Measurements from ENCODE around the gene SEL1L3.
A peak's percentile ranks its signal among the peaks of the same experiment; 100 is the strongest.

Gene SEL1L3

DNA sequence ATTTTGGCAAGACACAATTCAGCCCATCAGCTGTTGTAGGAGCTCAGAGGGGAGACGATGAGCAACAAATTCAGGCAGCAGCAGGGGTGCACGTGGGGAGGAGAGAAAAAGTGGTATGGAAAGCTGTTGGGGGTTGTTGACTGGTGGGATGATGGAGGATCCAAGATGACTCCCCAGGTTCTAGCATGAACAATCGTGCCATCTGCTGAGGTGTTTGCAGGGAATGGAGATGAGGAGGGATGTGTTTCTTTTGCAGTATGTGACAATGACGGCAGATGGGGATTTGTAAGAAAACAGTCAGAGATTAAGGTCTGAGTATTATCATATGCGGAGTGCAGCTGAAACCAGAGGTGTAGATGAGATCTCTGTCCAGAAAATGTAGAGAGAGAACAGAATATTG lies 63.3 kb downstream of the SEL1L3 start:
- no peak for DNase-seq (ENCODE audit: extremely low spot score, insufficient read length, low read depth)
- no peak for FAIRE-seq

DNA sequence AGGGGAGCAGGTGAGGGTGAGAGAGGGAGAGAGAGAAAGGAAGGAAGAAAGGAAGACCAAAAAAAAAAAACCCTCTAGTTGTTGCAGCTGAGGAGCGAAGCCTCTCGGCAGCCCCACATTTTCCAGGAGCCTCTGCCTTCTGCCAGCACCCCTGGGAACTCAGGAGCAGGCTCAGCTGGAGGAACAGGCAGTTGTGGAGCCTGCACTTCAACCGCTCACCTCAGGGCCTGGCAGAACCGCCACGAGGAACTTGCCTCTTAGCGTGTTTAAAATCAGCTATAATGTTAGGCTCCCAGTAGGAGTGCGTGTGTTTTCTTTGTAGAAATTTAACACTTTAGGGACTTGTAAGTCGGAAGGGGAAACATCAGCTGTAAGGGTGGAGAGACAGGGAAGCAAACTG lies 65.7 kb downstream of the SEL1L3 start:
- no peak for FAIRE-seq
- no peak for DNase-seq (ENCODE audit: extremely low spot score, insufficient read length, low read depth)

- no peak for DNase-seq (ENCODE audit: extremely low spot score, insufficient read length, low read depth)
- FAIRE-seq: no peak
These were observed 67.0 kb downstream of the SEL1L3 start for GRCh38 chr4:25795566-25796454.

- FAIRE-seq: no peak
These were observed 67.7 kb downstream of the SEL1L3 start for GRCh38 chr4:25795091-25795490.

GRCh38 chr4:25792876-25793275 lies 69.9 kb downstream of the SEL1L3 start:
- no peak for FAIRE-seq
- no peak for DNase-seq (ENCODE audit: extremely low spot score, insufficient read length, low read depth)

More at GRCh38 chr4:25795091-25795490, 67.7 kb downstream of the SEL1L3 start:
- DNase-seq (ENCODE audit: extremely low spot score, insufficient read length, low read depth): no peak

DNA sequence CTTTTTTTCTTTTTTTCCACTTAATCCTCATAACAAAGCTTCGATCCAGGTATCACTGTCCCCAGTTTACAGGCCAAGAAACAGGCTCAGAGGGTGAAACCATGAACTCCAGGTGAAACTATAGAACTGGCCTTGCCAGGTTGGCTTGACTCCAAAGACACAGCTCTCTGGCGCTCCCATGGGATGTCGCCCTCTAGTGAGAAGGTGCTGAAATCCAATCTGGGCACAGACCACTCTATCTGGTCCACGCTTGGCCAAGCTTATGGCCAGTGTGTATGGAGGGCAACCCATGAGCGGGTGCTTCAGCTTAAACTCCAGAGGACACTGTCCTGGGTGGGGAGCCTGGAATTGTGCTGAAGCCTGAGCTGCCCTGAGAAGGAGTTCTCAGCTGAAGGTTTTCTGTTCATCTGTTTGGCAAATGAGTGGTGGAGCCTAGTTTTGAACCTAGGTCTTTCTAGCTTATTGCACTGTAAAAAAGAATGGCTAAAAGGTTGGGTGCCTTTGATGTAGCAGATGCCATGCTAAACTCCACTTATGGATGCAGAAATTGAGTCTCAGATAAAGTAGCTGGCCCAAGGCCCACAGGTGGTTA lies 70.5 kb downstream of the SEL1L3 start:
- DNase-seq (ENCODE audit: extremely low spot score, insufficient read length, low read depth): no peak
- FAIRE-seq: peak; percentile 12

GRCh38 chr4:25790024-25790423 lies 72.8 kb downstream of the SEL1L3 start:
- DNase-seq (ENCODE audit: extremely low spot score, insufficient read length, low read depth) (no peak), FAIRE-seq (no peak)

DNA sequence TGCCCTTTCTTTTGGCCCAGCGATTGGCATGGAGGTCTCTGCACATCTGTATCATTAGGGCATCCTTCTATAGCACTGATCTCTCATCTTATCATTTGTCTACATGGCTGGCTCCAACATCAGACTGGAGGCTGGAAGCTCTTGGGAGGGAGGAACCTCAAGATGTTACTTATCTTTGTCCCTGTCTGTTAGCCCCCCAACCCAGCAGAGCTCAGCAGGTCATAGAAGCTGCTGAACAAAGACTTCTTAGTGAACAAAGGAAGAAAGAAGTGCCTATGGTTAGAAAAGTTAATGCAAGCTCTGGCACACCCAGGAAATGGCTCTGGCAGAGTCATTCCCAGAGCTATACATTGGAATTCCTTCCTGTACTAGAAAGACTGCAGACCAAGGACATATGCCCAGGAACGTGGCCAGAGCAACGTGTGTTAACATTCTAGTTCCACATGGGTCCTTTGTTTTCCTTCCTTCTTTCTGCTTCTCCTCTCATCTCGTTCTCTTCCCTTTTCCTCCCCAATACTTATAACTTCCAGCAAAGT lies 74.0 kb downstream of the SEL1L3 start:
- FAIRE-seq (no peak), DNase-seq (ENCODE audit: extremely low spot score, insufficient read length, low read depth) (no peak)

DNA sequence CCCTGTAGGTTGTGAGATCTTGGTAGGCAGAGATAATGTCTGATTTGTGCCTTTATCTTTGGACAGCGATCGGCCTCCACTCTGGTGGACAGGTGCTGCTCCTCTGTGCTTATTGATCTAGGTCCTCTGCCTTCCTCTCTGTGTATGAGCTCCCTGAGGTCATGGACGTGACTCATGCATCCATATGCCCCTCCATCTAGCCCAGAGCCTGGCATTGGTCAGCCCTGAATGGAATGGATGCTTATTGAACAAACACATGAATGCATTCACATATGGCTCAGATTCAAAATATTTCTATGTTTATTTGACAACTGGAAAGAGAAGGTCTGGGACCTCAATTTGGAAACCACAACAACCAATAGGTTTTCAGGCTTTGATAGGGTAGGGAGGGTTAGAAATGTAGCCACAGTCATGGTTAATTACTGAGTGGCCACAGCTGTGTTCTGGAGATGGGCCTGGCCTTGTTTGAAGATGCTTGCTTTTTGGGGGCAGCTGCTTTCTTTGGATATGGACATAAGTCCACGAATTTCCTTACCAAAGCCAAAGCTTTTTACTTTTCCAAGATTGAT lies 76.2 kb downstream of the SEL1L3 start:
- FAIRE-seq (no peak), DNase-seq (ENCODE audit: extremely low spot score, insufficient read length, low read depth) (no peak)

DNA sequence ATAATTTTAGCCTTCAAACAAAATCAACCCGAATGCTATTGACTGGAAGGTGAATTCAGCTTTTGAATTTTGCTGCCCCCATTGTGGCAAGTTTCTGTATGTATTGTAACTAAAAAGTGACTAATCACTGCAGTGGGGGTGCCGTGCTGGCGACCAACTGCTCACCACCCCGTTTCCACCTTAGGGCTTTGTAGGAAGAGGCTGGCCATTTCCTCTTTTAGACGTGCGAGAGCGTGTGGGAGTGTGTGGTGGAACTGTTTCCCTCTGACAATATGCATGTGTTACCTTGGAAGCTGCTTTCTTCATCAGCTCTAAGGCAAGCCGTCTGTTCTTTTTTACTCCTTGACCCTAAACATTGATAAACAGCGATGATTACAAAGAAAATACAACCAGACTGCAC lies 78.8 kb downstream of the SEL1L3 start:
- no peak for DNase-seq (ENCODE audit: extremely low spot score, insufficient read length, low read depth)
- FAIRE-seq: no peak

GRCh38 chr4:25783126-25783525 lies 79.7 kb downstream of the SEL1L3 start:
- FAIRE-seq (no peak), DNase-seq (ENCODE audit: extremely low spot score, insufficient read length, low read depth) (no peak)

DNA sequence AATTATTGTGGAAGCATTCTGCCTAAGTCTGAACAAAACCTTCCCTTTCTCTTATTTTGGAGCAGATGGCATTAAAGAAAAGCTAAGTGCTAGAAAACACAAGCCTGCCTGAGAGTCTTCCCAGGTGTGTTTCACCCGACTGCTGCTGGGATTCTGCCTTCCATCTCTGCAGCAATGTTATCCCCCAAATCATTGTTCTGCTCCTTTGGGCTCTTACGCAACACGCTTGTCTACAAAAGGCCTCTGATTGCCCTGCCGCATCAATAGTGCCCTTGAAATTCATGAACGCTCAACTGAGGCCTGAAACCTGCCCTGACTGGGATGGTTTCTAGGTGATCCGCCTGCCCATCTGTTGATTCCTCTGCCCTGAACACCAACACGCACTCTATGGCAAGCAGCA lies 80.3 kb downstream of the SEL1L3 start:
- FAIRE-seq: no peak
- DNase-seq (ENCODE audit: extremely low spot score, insufficient read length, low read depth): no peak

DNA sequence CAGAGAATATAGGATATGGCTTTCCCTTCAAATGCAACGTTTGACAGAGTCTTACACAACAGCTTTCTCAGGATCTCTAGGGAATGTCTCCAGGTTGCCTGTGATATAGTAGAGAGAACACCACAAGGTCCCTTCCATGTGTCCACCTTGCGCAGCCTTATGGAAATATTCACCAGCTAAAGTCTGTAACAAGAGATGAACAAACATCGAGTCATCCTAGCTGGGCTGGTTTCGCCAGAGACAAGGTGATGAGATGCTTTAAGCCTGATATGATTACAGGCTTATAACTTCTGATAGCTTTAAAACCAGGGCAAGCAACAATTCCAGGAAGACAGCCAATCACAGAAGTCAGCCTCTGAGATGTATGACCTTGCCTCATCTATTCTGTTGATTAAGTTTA lies 83.8 kb downstream of the SEL1L3 start:
- no peak for DNase-seq (ENCODE audit: extremely low spot score, insufficient read length, low read depth)

GRCh38 chr4:25776795-25777194 lies 86.0 kb downstream of the SEL1L3 start:
- no peak for FAIRE-seq
- no peak for DNase-seq (ENCODE audit: extremely low spot score, insufficient read length, low read depth)

More for the DNA sequence above, 83.8 kb downstream of the SEL1L3 start:
- FAIRE-seq: no peak

DNA sequence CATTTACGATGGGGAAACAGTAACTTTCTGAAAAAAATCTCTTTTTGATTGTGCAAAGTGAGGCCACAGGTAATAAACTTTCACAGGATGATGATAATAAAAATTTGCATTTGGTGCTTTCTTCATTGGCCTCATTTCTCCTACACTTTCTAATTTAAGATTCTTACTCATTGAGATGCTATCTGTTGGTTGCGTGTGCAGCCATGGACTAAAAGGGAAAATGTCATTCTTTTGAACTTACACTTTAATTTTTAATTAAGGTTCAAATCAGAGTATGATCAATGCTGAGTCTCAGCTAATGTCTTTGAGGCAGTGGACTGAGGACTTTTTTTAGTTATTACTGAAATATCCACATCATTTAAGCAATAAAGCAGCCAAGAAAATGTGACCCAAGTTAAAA lies 87.6 kb downstream of the SEL1L3 start:
- FAIRE-seq: no peak
- DNase-seq (ENCODE audit: extremely low spot score, insufficient read length, low read depth): no peak

GRCh38 chr4:25773358-25773757 lies 89.4 kb downstream of the SEL1L3 start:
- FAIRE-seq (no peak), DNase-seq (ENCODE audit: extremely low spot score, insufficient read length, low read depth) (no peak)

- FAIRE-seq (no peak), DNase-seq (ENCODE audit: extremely low spot score, insufficient read length, low read depth) (no peak)
These were observed 91.1 kb downstream of the SEL1L3 start for GRCh38 chr4:25771672-25772071.

GRCh38 chr4:25770847-25771246 lies 91.9 kb downstream of the SEL1L3 start:
- DNase-seq (ENCODE audit: extremely low spot score, insufficient read length, low read depth): no peak
- FAIRE-seq: no peak

DNA sequence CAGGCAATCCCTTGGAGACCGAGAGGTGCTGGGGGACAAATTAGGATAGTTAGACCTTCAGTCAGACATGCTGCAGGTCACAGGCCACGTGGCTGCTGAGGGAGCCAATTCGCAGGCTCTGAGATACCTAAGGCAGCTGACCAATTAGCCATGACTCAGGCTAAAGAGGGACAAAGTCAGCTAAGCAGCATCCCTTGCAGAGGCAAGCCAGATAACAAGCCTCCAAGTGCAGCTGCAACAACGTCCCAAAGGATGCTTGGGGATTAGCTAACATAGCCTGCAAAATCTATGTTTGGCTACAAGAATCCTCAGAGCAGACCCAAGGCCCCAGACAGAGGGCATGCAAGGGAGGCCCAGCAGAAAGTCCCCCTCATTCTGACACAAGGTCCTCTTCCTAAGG lies 93.5 kb downstream of the SEL1L3 start:
- FAIRE-seq: no peak
- DNase-seq (ENCODE audit: extremely low spot score, insufficient read length, low read depth): no peak

GRCh38 chr4:25767877-25768725 lies 94.7 kb downstream of the SEL1L3 start:
- FAIRE-seq (peak; percentile 54), DNase-seq (ENCODE audit: extremely low spot score, insufficient read length, low read depth) (no peak)
